Measurements from ENCODE around the gene PERM1.

The PERM1 gene

DNA sequence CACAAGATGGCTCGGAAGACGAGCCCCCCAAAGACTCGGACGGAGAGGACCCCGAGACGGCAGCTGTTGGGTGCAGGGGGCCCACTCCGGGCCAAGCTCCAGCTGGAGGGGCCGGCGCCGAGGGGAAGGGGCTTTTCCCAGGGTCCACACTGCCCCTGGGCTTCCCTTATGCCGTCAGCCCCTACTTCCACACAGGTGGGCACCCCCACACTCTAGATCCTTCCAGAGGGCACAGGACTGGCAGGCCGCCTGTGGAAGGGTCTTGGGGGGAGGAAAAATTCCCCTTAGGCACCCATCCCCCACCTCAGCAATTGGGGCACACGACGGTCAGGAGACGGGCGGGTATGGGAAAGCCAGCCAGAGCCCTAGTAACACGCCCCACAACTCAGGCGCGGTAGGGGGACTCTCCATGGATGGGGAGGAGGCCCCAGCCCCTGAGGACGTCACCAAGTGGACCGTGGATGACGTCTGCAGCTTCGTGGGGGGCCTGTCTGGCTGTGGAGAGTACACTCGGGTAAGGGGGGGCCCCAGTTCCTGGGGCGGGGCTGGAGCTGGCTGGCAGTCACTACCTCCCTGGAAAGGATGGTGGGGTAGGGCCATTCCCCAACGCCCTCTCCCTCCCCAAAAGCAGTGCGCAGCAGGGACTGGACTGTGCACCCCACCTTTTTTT lies 38.9 kb downstream of the PERM1 start:
- Histone ChIP-seq H3K79me2 (ENCODE audit: insufficient read depth, low read length) (no peaks in the 10 kb centered on the region), H3K27ac (ENCODE audit: low read depth, low read length) (no peak overlapping the region), H3K27me3 (ENCODE audit: low read length) (no peaks in the 10 kb centered on the region), H3K9me3 (ENCODE audit: insufficient read depth, low read length) (no peaks in the 10 kb centered on the region), H3K36me3 (ENCODE audit: low read length) (no peaks in the 10 kb centered on the region), H2AFZ (ENCODE audit: low read depth, low read length, severe bottlenecking) (no peak overlapping the region), H3K4me2 (ENCODE audit: low read depth, low read length, poor library complexity, severe bottlenecking) (peak overlapping the region; percentile 31), H3K9me2 (replicated peaks; ENCODE audit: insufficient read depth, low read length) (no peaks in the 10 kb centered on the region), H3K9ac (ENCODE audit: low read length) (no peak overlapping the region), H4K20me1 (ENCODE audit: low read depth, low read length) (no peaks in the 10 kb centered on the region), H3F3A (ENCODE audit: insufficient read depth) (no peaks in the 10 kb centered on the region), H3K4me3 (ENCODE audit: insufficient read depth, low read length, poor library complexity, severe bottlenecking) (no peak overlapping the region)
- TF ChIP-seq, protein P1, sequence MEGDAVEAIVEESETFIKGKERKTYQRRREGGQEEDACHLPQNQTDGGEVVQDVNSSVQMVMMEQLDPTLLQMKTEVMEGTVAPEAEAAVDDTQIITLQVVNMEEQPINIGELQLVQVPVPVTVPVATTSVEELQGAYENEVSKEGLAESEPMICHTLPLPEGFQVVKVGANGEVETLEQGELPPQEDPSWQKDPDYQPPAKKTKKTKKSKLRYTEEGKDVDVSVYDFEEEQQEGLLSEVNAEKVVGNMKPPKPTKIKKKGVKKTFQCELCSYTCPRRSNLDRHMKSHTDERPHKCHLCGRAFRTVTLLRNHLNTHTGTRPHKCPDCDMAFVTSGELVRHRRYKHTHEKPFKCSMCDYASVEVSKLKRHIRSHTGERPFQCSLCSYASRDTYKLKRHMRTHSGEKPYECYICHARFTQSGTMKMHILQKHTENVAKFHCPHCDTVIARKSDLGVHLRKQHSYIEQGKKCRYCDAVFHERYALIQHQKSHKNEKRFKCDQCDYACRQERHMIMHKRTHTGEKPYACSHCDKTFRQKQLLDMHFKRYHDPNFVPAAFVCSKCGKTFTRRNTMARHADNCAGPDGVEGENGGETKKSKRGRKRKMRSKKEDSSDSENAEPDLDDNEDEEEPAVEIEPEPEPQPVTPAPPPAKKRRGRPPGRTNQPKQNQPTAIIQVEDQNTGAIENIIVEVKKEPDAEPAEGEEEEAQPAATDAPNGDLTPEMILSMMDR (IDR thresholded peaks at IDR 0.05; ENCODE audit: insufficient read depth, low read length, poor library complexity, severe bottlenecking), result no peak
- TF ChIP-seq EZH2phosphoT487 (conservative IDR thresholded peaks at IDR 0.05; ENCODE audit: low read length), result no peak

DNA sequence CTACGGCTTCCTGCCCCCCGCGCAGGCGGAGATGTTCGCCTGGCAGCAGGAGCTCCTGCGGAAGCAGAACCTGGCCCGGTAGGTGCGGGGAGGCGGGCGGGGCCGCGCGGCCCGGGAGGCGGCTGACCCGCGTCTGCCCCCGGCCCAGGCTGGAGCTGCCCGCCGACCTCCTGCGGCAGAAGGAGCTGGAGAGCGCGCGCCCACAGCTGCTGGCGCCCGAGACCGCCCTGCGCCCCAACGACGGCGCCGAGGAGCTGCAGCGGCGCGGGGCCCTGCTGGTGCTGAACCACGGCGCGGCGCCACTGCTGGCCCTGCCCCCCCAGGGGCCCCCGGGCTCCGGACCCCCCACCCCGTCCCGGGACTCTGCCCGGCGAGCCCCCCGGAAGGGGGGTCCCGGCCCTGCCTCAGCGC lies 39.5 kb downstream of the PERM1 start:
- Histone ChIP-seq H2AFZ (ENCODE audit: low read depth, low read length, severe bottlenecking) (no peak overlapping the region), H3K9ac (ENCODE audit: low read length) (no peak overlapping the region), H4K20me1 (ENCODE audit: low read depth, low read length) (no peaks in the 10 kb centered on the region), H3F3A (ENCODE audit: insufficient read depth) (no peaks in the 10 kb centered on the region), H3K36me3 (ENCODE audit: low read length) (no peaks in the 10 kb centered on the region), H3K27ac (ENCODE audit: low read depth, low read length) (no peak overlapping the region), H3K27me3 (ENCODE audit: low read length) (no peaks in the 10 kb centered on the region), H3K4me3 (ENCODE audit: insufficient read depth, low read length, poor library complexity, severe bottlenecking) (no peak overlapping the region), H3K79me2 (ENCODE audit: insufficient read depth, low read length) (no peaks in the 10 kb centered on the region), H3K4me2 (ENCODE audit: low read depth, low read length, poor library complexity, severe bottlenecking) (peak overlapping the region; percentile 31), H3K9me2 (replicated peaks; ENCODE audit: insufficient read depth, low read length) (no peaks in the 10 kb centered on the region), H3K9me3 (ENCODE audit: insufficient read depth, low read length) (no peaks in the 10 kb centered on the region)
- TF ChIP-seq EZH2phosphoT487 (conservative IDR thresholded peaks at IDR 0.05; ENCODE audit: low read length), result no peak
- TF ChIP-seq, protein P1 (IDR thresholded peaks at IDR 0.05; ENCODE audit: insufficient read depth, low read length, poor library complexity, severe bottlenecking), result no peak

DNA sequence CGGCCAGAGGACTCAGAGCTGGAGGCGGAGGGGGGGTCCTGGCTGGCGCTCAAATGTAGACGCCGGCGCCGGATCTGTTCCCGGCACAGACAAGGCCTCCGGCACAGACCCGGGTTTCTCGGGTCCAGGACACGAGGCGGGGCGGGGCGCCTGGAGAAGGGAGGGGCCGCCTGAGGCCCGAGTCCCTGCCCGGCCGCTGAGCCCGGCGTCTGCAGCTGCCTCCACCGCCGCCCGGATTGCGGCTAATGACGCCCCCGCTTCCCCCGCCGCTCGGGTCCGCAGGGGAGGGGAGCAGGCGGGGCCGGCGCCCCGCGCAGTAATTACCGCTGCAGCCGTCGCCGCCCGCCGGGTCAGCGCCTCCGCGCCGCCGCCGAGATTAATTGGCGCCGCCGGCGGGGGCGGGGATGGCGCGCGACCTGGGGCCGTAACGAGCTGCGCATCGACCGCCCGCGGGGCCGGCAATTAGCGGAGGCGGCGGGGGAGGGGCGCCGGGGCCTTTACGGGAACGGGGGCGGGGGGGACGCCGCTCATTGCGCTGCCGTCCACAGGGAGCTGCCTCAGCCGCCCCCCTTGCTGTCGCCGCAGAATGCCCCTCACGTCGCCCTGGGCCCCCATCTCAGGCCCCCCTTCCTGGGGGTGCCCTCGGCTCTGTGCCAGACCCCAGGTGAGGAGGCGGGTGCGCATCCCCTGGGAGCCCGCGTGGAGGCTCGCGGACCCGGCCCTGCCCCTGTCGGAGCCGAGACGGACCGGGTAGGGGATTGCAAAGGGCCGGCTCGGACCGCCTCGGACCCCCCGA lies 40.1 kb downstream of the PERM1 start:
- no peaks in the 10 kb centered on the region for H4K20me1 ChIP-seq (ENCODE audit: low read depth, low read length)
- no peaks in the 10 kb centered on the region for H3K9me2 ChIP-seq (replicated peaks; ENCODE audit: insufficient read depth, low read length)
- H3K27me3 ChIP-seq (ENCODE audit: low read length), result no peaks in the 10 kb centered on the region
- no peak overlapping the region for H3K27ac ChIP-seq (ENCODE audit: low read depth, low read length)
- H2AFZ ChIP-seq (ENCODE audit: low read depth, low read length, severe bottlenecking), result no peak overlapping the region
- H3F3A ChIP-seq (ENCODE audit: insufficient read depth), result no peaks in the 10 kb centered on the region
- peak overlapping the region; percentile 31 for H3K4me2 ChIP-seq (ENCODE audit: low read depth, low read length, poor library complexity, severe bottlenecking)
- no peaks in the 10 kb centered on the region for H3K36me3 ChIP-seq (ENCODE audit: low read length)
- H3K79me2 ChIP-seq (ENCODE audit: insufficient read depth, low read length), result no peaks in the 10 kb centered on the region
- no peaks in the 10 kb centered on the region for H3K9me3 ChIP-seq (ENCODE audit: insufficient read depth, low read length)
- 0 out of 2 replicates have a peak, but pooled peaks have one; percentile 72 for TF ChIP-seq EZH2phosphoT487 (conservative IDR thresholded peaks at IDR 0.05; ENCODE audit: low read length)
- TF ChIP-seq, protein P1 (IDR thresholded peaks at IDR 0.05; ENCODE audit: insufficient read depth, low read length, poor library complexity, severe bottlenecking), result no peak
- H3K9ac ChIP-seq (ENCODE audit: low read length), result no peak overlapping the region
- no peak overlapping the region for H3K4me3 ChIP-seq (ENCODE audit: insufficient read depth, low read length, poor library complexity, severe bottlenecking)

All from SU-DHL-6 (cell line).